Measurements from ENCODE around the gene SMTNL2.

Gene SMTNL2

DNA sequence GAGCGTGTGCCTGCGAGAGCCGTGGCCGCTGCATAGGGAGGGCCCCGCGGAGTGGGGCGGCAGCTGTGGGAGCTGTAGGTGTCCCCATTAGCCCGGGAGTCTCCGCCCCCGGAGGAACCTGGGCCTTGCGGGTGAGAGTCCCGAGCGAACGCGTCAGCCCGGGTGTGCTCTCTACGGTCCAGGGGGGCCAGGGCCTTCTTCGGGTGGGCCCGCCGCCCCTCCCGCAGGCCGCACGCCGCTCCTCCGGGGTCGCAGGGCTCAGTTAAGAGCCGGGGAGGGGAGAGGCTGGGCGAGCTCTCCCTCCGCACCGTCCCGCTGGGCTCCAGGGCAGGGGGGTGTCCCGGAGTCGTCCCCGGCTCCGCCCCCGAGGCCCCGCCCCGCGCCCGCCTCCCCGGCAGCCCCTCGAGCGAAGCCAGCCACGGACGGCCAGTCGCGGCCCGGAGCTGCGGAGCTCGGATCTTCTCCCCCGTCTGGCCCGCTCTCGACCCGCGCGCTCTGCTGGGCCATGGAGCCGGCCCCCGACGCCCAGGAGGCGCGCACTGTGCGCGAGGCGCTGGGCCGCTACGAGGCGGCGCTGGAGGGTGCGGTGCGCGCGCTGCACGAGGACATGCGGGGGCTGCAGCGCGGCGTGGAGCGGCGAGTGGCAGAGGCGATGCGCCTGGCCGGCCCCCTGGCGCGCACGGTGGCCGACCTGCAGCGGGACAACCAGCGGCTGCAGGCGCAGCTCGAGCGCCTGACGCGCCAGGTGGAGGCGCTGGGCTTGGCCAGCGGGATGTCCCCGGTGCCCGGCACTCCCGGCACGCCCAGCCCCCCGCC lies at the start of gene SMTNL2:
Gene SMTNL2, plus strand, starts transcription at position 429 of the 816 bp plus-strand sequence. Its CDS starts 77 bp downstream, at position 506.
- in situ Hi-C loops (cut with HindIII; ENCODE audit: low pct_unique_long_range_greater_than_20kb, low sequenced_read_pairs), result no loop called here
- DNase-seq (ENCODE audit: low read depth in 1 of 2, low spot score in 1 of 2), result peak in 1 of 2 experiments; percentile 30
- TF ChIP-seq JUND (IDR thresholded peaks at IDR 0.05; ENCODE audit: low read depth), result no peak

GRCh38 chr17:4534928-4535666 lies 49.2 kb upstream of the SMTNL2 start:
- in situ Hi-C loops (cut with HindIII; ENCODE audit: low pct_unique_long_range_greater_than_20kb, low sequenced_read_pairs), result no loop called here
- TF ChIP-seq JUND (IDR thresholded peaks at IDR 0.05; ENCODE audit: low read depth), result no peak
- no peak for DNase-seq (ENCODE audit: low read depth in 1 of 2, low spot score in 1 of 2)

DNA sequence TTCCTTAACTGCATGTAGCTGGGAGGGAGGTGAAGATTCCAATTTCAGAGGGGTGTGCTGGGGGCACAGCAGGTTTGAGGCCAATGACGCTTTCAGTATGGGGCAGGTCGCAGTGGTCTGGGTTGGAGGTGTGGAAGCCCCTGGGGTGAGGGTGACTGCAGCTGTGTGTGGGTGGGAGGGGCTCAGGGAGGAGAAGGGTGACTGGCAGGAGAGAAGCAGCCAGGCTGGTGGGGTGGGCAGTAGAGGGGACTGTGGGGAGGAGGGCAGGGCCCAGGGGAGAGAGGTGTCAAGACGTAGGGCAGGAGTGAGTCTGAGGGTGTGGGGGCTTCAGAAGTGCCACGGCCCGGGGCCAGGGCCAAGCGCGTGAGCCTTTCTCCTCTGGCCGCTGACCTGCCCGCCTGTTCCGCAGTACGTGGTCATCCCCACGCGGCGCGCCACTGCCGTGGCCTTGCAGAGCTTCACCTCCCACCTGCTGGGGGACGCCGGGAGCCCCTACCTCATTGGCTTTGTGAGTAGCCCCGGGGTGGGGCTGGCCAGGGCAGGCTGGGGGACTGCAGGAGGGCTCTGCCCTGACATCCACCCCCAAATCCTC lies 48.6 kb upstream of the SMTNL2 start:
- DNase-seq (ENCODE audit: low read depth in 1 of 2, low spot score in 1 of 2), result no peak
- no peak for TF ChIP-seq JUND (IDR thresholded peaks at IDR 0.05; ENCODE audit: low read depth)
- in situ Hi-C loops (cut with HindIII; ENCODE audit: low pct_unique_long_range_greater_than_20kb, low sequenced_read_pairs), result no loop called here

DNA sequence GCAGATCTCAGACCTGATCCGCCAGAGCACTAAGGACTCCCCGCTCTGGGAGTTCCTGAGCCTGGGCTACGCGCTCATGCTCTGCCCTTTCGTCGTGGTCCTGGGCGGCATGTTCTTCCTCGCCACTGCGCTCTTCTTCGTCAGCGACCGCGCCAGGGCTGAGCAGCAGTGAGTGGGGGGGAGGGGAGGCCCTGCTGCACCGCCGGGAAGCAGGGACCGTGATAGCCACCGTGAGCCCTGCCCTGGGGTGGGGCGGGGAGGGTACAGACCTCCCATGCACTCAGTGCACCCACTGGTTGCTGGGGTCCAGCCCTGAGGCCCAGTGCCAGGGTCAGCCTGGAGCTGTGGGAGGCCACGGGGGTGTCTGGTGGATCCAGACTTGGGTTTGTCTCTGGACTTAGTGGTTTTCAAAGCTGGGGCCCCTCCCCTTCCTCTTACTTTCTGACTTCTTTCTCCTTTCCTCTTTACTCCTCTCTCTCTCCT lies 48.0 kb upstream of the SMTNL2 start:
- in situ Hi-C loops (cut with HindIII; ENCODE audit: low pct_unique_long_range_greater_than_20kb, low sequenced_read_pairs), result no loop called here
- DNase-seq (ENCODE audit: low read depth in 1 of 2, low spot score in 1 of 2), result no peak
- TF ChIP-seq JUND (IDR thresholded peaks at IDR 0.05; ENCODE audit: low read depth), result no peak

GRCh38 chr17:4536742-4537411 lies 47.5 kb upstream of the SMTNL2 start:
- DNase-seq (ENCODE audit: low read depth in 1 of 2, low spot score in 1 of 2), result no peak
- in situ Hi-C loops (cut with HindIII; ENCODE audit: low pct_unique_long_range_greater_than_20kb, low sequenced_read_pairs), result no loop called here
- TF ChIP-seq JUND (IDR thresholded peaks at IDR 0.05; ENCODE audit: low read depth), result no peak

GRCh38 chr17:4537451-4538235 lies 46.7 kb upstream of the SMTNL2 start:
- in situ Hi-C loops (cut with HindIII; ENCODE audit: low pct_unique_long_range_greater_than_20kb, low sequenced_read_pairs), result no loop called here
- peak in 1 of 2 experiments; percentile 51 for DNase-seq (ENCODE audit: low read depth in 1 of 2, low spot score in 1 of 2)
- no peak for TF ChIP-seq JUND (IDR thresholded peaks at IDR 0.05; ENCODE audit: low read depth)

- no peak for TF ChIP-seq JUND (IDR thresholded peaks at IDR 0.05; ENCODE audit: low read depth)
- DNase-seq (ENCODE audit: low read depth in 1 of 2, low spot score in 1 of 2), result no peak
- in situ Hi-C loops (cut with HindIII; ENCODE audit: low pct_unique_long_range_greater_than_20kb, low sequenced_read_pairs), result no loop called here
These were observed 45.9 kb upstream of the SMTNL2 start for GRCh38 chr17:4538236-4539002.

- no peak for TF ChIP-seq JUND (IDR thresholded peaks at IDR 0.05; ENCODE audit: low read depth)
- in situ Hi-C loops (cut with HindIII; ENCODE audit: low pct_unique_long_range_greater_than_20kb, low sequenced_read_pairs), result no loop called here
- DNase-seq (ENCODE audit: low read depth in 1 of 2, low spot score in 1 of 2), result no peak
These were observed 45.3 kb upstream of the SMTNL2 start for GRCh38 chr17:4539025-4539424.

- no peak for TF ChIP-seq JUND (IDR thresholded peaks at IDR 0.05; ENCODE audit: low read depth)
- DNase-seq (ENCODE audit: low read depth in 1 of 2, low spot score in 1 of 2), result no peak
- in situ Hi-C loops (cut with HindIII; ENCODE audit: low pct_unique_long_range_greater_than_20kb, low sequenced_read_pairs), result no loop called here
These were observed 44.6 kb upstream of the SMTNL2 start for GRCh38 chr17:4539576-4540223.

DNA sequence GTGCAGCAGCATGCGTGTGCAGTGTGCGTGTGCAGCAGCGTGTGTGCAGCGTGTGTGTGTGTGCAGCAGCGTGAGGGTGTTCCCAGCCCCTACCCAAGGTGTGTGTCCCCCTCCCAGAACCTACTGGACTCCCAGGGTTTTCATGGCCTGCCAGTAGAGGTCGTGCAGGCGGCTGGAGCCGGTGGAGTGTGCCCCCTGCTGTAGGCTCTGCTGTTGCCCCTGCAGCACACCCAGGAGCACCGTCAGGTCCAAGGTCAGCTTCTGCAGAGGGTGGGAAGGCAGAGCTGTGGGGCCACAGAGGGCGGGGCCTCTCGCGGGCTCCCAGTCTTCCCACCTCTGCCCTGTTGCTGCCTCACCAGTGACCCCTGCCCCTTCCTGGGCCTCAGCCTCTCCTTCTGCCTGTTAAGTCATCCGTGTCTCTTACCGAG lies 44.1 kb upstream of the SMTNL2 start:
- in situ Hi-C loops (cut with HindIII; ENCODE audit: low pct_unique_long_range_greater_than_20kb, low sequenced_read_pairs), result no loop called here
- DNase-seq (ENCODE audit: low read depth in 1 of 2, low spot score in 1 of 2), result no peak
- no peak for TF ChIP-seq JUND (IDR thresholded peaks at IDR 0.05; ENCODE audit: low read depth)
